HepG2 (cell line): ENCODE data around the gene CCDC170. TPM values are rescaled to one million over a fixed set of nuclear protein-coding genes. Genes with fewer than 3 reads are reported as not detected.
A peak's percentile ranks its signal among the peaks of the same experiment; 100 is the strongest.

ENCODE experiments used
- ATAC-seq: fragments of 200-7000 bp; cut with Tn5 transposase; 3 replicates; pipeline ENCODE4 v1.9.1; 2020; ENCODE audit warnings: mild to moderate bottlenecking, moderate library complexity
- BruUV-seq: library from RNA; stranded (reverse); fragments of 400-500 nt; replicated peaks from 2 replicates; lab custom pipeline; 2021; lab: Mats Ljungman, UMichigan
- CTCF ChIA-PET: fragments of 300-600 bp; formaldehyde crosslinking; extraction: SDS; loops from one replicate; lab custom pipeline; 2021; ENCODE audit warnings: low total read pairs, inconsistent platforms, low intra/inter-chr PET ratio; lab: Yijun Ruan, JAX
- POLR2A ChIA-PET: fragments of 350-600 bp; sonication (Branson Sonifier 250); formaldehyde crosslinking; loops from one replicate; lab custom pipeline; 2020; ENCODE audit warnings: antibody characterized with exemption, inconsistent platforms; lab: Yijun Ruan, JAX
- DNase-seq: peaks from one replicate; pipeline ENCODE4 v3.0.0-alpha.2; 2015; ENCODE audit warnings: low spot score
- FAIRE-seq: peaks from 3 replicates; lab custom pipeline; 2011; peaks lifted over from hg19 to GRCh38; lab: Jason Lieb, UNC
- H2AFZ ChIP-seq: one replicate; pipeline ENCODE4 v1.6.1; 2011; ENCODE audit warnings: low read length, inconsistent platforms
- H3K27ac ChIP-seq: fragments of 300-600 bp; 3 replicates; pipeline ENCODE4 v1.8.0; 2011; ENCODE audit warnings: mixed run types, mild to moderate bottlenecking, mixed read lengths, low read length, inconsistent platforms; ENCODE audit not compliant: insufficient read depth; ENCODE audit errors: extremely low read length
- H3K27me3 ChIP-seq, 2 experiments: fragments of 200-600 bp in 1 of 2; 2 replicates in 1 of 2; 3 replicates in 1 of 2; pipeline versions ENCODE4 v1.6.0 to v1.8.0; 2011; ENCODE audit warnings: low read length in 2 of 2, mild to moderate bottlenecking in 2 of 2, moderate library complexity in 2 of 2, inconsistent platforms in 1 of 2; ENCODE audit not compliant: insufficient read depth in 2 of 2, control insufficient read depth in 1 of 2
- H3K36me3 ChIP-seq, 2 experiments: fragments of 200-600 bp in 1 of 2; replicated peaks in 1 of 2; 2 replicates in 1 of 2; 3 replicates in 1 of 2; pipeline versions ENCODE4 v1.5.1 to v1.8.0; 2011; ENCODE audit warnings: low read length in 2 of 2, inconsistent platforms in 1 of 2; ENCODE audit not compliant: insufficient read depth in 2 of 2, control insufficient read depth in 1 of 2
- H3K4me1 ChIP-seq: 2 replicates; pipeline ENCODE4 v1.5.1; 2012; ENCODE audit warnings: low read length, inconsistent platforms; ENCODE audit not compliant: insufficient read depth
- H3K4me2 ChIP-seq: 2 replicates; pipeline ENCODE4 v1.6.0; 2011; ENCODE audit warnings: low read depth, low read length, inconsistent platforms
- H3K4me3 ChIP-seq, 3 experiments: fragments of 200-600 bp in 1 of 3; sonication (generic), shearing (Covaris generic) in 1 of 3; replicated peaks in 1 of 3; 2 replicates each; pipeline ENCODE4 v1.5.1; 2011 to 2016; ENCODE audit warnings: low read length in 3 of 3, inconsistent platforms in 2 of 3, low read depth in 2 of 3, mild to moderate bottlenecking in 2 of 3, control low read depth in 1 of 3, mixed read lengths in 1 of 3; ENCODE audit not compliant: insufficient read depth in 1 of 3
- H3K79me2 ChIP-seq: one replicate; pipeline ENCODE4 v1.6.1; 2011; ENCODE audit warnings: low read length, inconsistent platforms; ENCODE audit not compliant: insufficient read depth
- H3K9ac ChIP-seq: 2 replicates; pipeline ENCODE4 v1.6.0; 2011; ENCODE audit warnings: mild to moderate bottlenecking, low read depth, low read length, inconsistent platforms; ENCODE audit not compliant: insufficient read depth
- H3K9me3 ChIP-seq: 2 replicates; pipeline ENCODE4 v1.5.1; 2012; ENCODE audit warnings: mild to moderate bottlenecking, low read length
- H4K20me1 ChIP-seq: 2 replicates; pipeline ENCODE4 v1.6.0; 2011; ENCODE audit warnings: inconsistent platforms, mild to moderate bottlenecking, low read length, moderate library complexity; ENCODE audit not compliant: insufficient read depth
- BRCA1 ChIP-seq: sonication (generic); formaldehyde crosslinking; IDR thresholded peaks from 2 replicates; pipeline ENCODE4 v1.4.0; 2020; ENCODE audit warnings: missing genetic modification reagents
- BRF2 ChIP-seq: sonication (generic); formaldehyde crosslinking; IDR thresholded peaks from 2 replicates; pipeline ENCODE4 v1.8.1; 2022; ENCODE audit warnings: mild to moderate bottlenecking, missing genetic modification reagents
- EED ChIP-seq: sonication (generic); formaldehyde crosslinking; IDR thresholded peaks from 2 replicates; pipeline ENCODE4 v1.5.0; 2020; ENCODE audit warnings: mild to moderate bottlenecking, missing genetic modification reagents
- EHMT2 ChIP-seq: fragments of 200-600 bp; sonication (generic); IDR thresholded peaks from 2 replicates; pipeline ENCODE4 v1.7.0; 2017; ENCODE audit warnings: antibody characterized with exemption, low read depth, low read length, borderline replicate concordance
- HDAC6 ChIP-seq: fragments of 200-600 bp; sonication (generic); IDR thresholded peaks from 2 replicates; pipeline ENCODE4 v1.7.0; 2017; ENCODE audit warnings: mild to moderate bottlenecking, antibody characterized with exemption, low read length, low read depth
- JARID2 ChIP-seq: sonication (generic); formaldehyde crosslinking; IDR thresholded peaks from 2 replicates; pipeline ENCODE4 v1.8.1; 2023; ENCODE audit warnings: missing genetic modification reagents, inconsistent platforms; ENCODE audit not compliant: insufficient replicate concordance
- MAFK ChIP-seq, 2 experiments: IDR thresholded peaks in 1 of 2; conservative IDR thresholded peaks in 1 of 2; 2 replicates each; pipeline ENCODE4 v1.6.1; 2011; ENCODE audit warnings: improper control_type of control experiment in 2 of 2, low read length in 2 of 2
- NCOA5 ChIP-seq: sonication (generic); formaldehyde crosslinking; IDR thresholded peaks from 2 replicates; pipeline ENCODE4 v1.4.0; 2020; ENCODE audit warnings: missing genetic modification reagents
- SAP130 ChIP-seq: IDR thresholded peaks from 2 replicates; pipeline ENCODE4 v1.6.1; 2016; ENCODE audit warnings: low read depth
- SMAD9 ChIP-seq: sonication (generic); formaldehyde crosslinking; IDR thresholded peaks from 2 replicates; pipeline ENCODE4 v1.5.1; 2020; ENCODE audit warnings: mild to moderate bottlenecking, missing genetic modification reagents
- SUZ12 ChIP-seq: fragments of 150-350 bp; IDR thresholded peaks from 2 replicates; pipeline ENCODE4 v1.6.1; 2014; ENCODE audit warnings: low read depth, low read length
- ZBTB4 ChIP-seq: sonication (generic); formaldehyde crosslinking; IDR thresholded peaks from 2 replicates; pipeline ENCODE4 v1.4.0; 2020; ENCODE audit warnings: missing genetic modification reagents, mild to moderate bottlenecking, borderline replicate concordance
- ZFP91 ChIP-seq: sonication (generic); formaldehyde crosslinking; IDR thresholded peaks from 2 replicates; pipeline ENCODE4 v1.9.0; 2022; ENCODE audit warnings: missing genetic modification reagents, mild to moderate bottlenecking, borderline replicate concordance
- ZFX ChIP-seq: sonication (generic); formaldehyde crosslinking; IDR thresholded peaks from 2 replicates; pipeline ENCODE4 v1.4.0; 2020; ENCODE audit warnings: mild to moderate bottlenecking, low read depth, missing genetic modification reagents, moderate library complexity
- ZNF230 ChIP-seq: sonication (generic); formaldehyde crosslinking; IDR thresholded peaks from 2 replicates; pipeline ENCODE4 v1.4.0; 2020; ENCODE audit warnings: mild to moderate bottlenecking, missing genetic modification reagents
- ZNF274 ChIP-seq: sonication (generic); formaldehyde crosslinking; IDR thresholded peaks from 2 replicates; pipeline ENCODE4 v1.5.1; 2020; ENCODE audit warnings: mild to moderate bottlenecking, missing genetic modification reagents
- ZNF556 ChIP-seq: sonication (generic); formaldehyde crosslinking; IDR thresholded peaks from 2 replicates; pipeline ENCODE4 v1.4.0; 2020; ENCODE audit warnings: mild to moderate bottlenecking, missing genetic modification reagents, borderline replicate concordance
- ZNF570 ChIP-seq: sonication (generic); formaldehyde crosslinking; IDR thresholded peaks from 2 replicates; pipeline ENCODE4 v1.4.0; 2020; ENCODE audit warnings: mild to moderate bottlenecking, missing genetic modification reagents, borderline replicate concordance
- ZSCAN29 ChIP-seq: sonication (generic); formaldehyde crosslinking; conservative IDR thresholded peaks from 2 replicates; pipeline ENCODE4 v1.4.0; 2020; ENCODE audit warnings: mild to moderate bottlenecking, missing genetic modification reagents
- WGBS: methylation state at CpG from one replicate; pipeline ENCODE4 v1.1.6; 2017; ENCODE audit warnings: low lambda C conversion rate; 5-methylcytosine and 5-hydroxymethylcytosine counted together
- in situ Hi-C: cut with HindIII; loops from 2 replicates; pipeline ENCODE4 v1.10.0; 2017; ENCODE audit warnings: low pct_unique_long_range_greater_than_20kb; ENCODE audit not compliant: extremely low pct_ligation_motif_present
- intact Hi-C: fragments of 100-400 bp; cut with micrococcal nuclease; formaldehyde crosslinking; loops from one replicate; pipeline ENCODE4 v1.10.0; 2022; ENCODE audit not compliant: unreplicated experiment
- polyA plus RNA-seq, 8 experiments: library from polyadenylated mRNA; depleted of rRNA in 3 of 8; stranded (reverse) in 7 of 8; unstranded in 1 of 8; fragments of >200 nt; fragmentation: Illumina TruSeq in 4 of 8; extraction: Trizol in 4 of 8; gene quantifications; 2 replicates each; pipeline versions ENCODE4 v1.2.1 to v1.2.3, GENCODE V29; 2011 to 2016; ENCODE audit warnings: low read depth in 4 of 8, missing spikeins in 1 of 8, mixed read lengths in 1 of 8; ENCODE audit not compliant: insufficient read depth in 1 of 8
- total RNA-seq, 5 experiments: library from RNA; depleted of rRNA; stranded (reverse); fragments of >200 nt; fragmentation: Illumina TruSeq; extraction: Trizol; gene quantifications; 2 replicates each; pipeline ENCODE4 v1.2.3, GENCODE V29; 2016; ENCODE audit warnings: low read depth in 1 of 5

The CCDC170 gene
- total and polyA plus RNA-seq, 2 of the 13 experiments (the other 11 are each of a cell fraction or from before 2014, with no cell fraction given), result 0.90 to 5.1 TPM

- in situ Hi-C loops, result no loop called here
- CTCF ChIA-PET, result no interaction called here
- intact Hi-C loops, result no loop called here
- Histone ChIP-seq H3K4me2 (peak overlapping the region; percentile 26), H3K36me3 (no peaks in the 10 kb centered on the region), H3K27ac (peak overlapping the region; percentile 14), H3K9me3 (0 out of 2 replicates have a peak, but pooled peaks cover 7% of the 10 kb centered on the region), H3K79me2 (no peaks in the 10 kb centered on the region), H3K4me1 (peaks cover 24% of the 10 kb centered on the region), H2AFZ (no peak overlapping the region), H3K27me3 (no peaks in the 10 kb centered on the region), H3K4me3 (no peak overlapping the region), H4K20me1 (no peaks in the 10 kb centered on the region), H3K9ac (no peak overlapping the region)
- 2% methylated on average over 4 of the region's 4 CpGs for WGBS
- BruUV-seq, result no TSS peak
- DNase-seq (peak; percentile 90), FAIRE-seq (peak; percentile 74), ATAC-seq (peak; percentile 97)
- POLR2A ChIA-PET, result interaction anchor here (0.9 to 2.2 kb wide), 3 partner anchors 10 to 12 kb away, joined by 3 to 19 read pairs (median 3); no protein-coding TSS in a partner anchor
- TF ChIP-seq EED, result no peak
- TF ChIP-seq ZNF274 (CRISPR knock-in tag), result no peak
- TF ChIP-seq ZNF570 (CRISPR knock-in tag), result no peak
- TF ChIP-seq SUZ12, result no peak
- TF ChIP-seq ZNF556 (CRISPR knock-in tag), result no peak; the same call in 1 of the 2 replicates
- TF ChIP-seq BRCA1, result no peak
- TF ChIP-seq EHMT2, result no peak
- TF ChIP-seq SMAD9 (CRISPR knock-in tag), result no peak
- TF ChIP-seq MAFK (conservative IDR thresholded peaks at IDR 0.05 in 1 of 2, IDR thresholded peaks at IDR 0.05 in 1 of 2; ENCODE audit: low read length in 2 of 2), result no peak
- TF ChIP-seq BRF2 (CRISPR knock-in tag), result no peak
- no peak for TF ChIP-seq NCOA5 (CRISPR knock-in tag)
- no peak for TF ChIP-seq ZFX
- no peak for TF ChIP-seq HDAC6
- TF ChIP-seq ZNF230 (CRISPR knock-in tag), result no peak
- no peak for TF ChIP-seq ZSCAN29 (CRISPR knock-in tag)
- TF ChIP-seq SAP130 (CRISPR knock-in tag), result peak; percentile 80
- no peak for TF ChIP-seq JARID2
- no peak for TF ChIP-seq ZBTB4 (CRISPR knock-in tag)
- no peak for TF ChIP-seq ZFP91
Observed at GRCh38 chr6:151658091-151658490, 164.3 kb downstream of the CCDC170 start.
